HCT116 (cell line): ENCODE results near the gene RNF145. TPM values are rescaled to one million over a fixed set of nuclear protein-coding genes. Genes with fewer than 3 reads are reported as not detected.

Experiments
- ATAC-seq: fragments of 200-7000 bp; cut with Tn5 transposase; 2 replicates; pipeline ENCODE4 v1.9.1; 2020; ENCODE audit warnings: mild to moderate bottlenecking, moderate library complexity
- BruUV-seq: library from RNA; stranded (reverse); fragments of 400-500 nt; replicated peaks from 2 replicates; lab custom pipeline; 2021; lab: Mats Ljungman, UMichigan
- CTCF ChIA-PET: fragments of 300-600 bp; sonication (Branson Sonifier 250); formaldehyde crosslinking; loops from one replicate; lab custom pipeline; 2021; ENCODE audit warnings: antibody characterized with exemption; lab: Charles Lee
- POLR2A ChIA-PET: fragments of 300-600, 350-600 bp; sonication (Branson Sonifier 250); formaldehyde crosslinking; loops from one replicate; lab custom pipeline; 2021; ENCODE audit warnings: antibody characterized with exemption; lab: Charles Lee
- RAD21 ChIA-PET, 2 experiments: fragments of 300-600 bp; sonication (Branson Sonifier 250); formaldehyde crosslinking; loops; one replicate each; lab custom pipeline; 2023; ENCODE audit warnings: low total read pairs in 2 of 2; ENCODE audit not compliant: uncharacterized antibody in 2 of 2, unreplicated experiment in 2 of 2, low non-redundant PET in 1 of 2; lab: Charles Lee
- DNase-seq: peaks from one replicate; pipeline ENCODE4 v3.0.0-alpha.2; 2010; ENCODE audit warnings: low read depth, low spot score
- H2AFZ ChIP-seq: fragments of 200-600 bp; shearing (Covaris generic), sonication (generic); 2 replicates; pipeline ENCODE4 v1.6.1; 2017; ENCODE audit warnings: low read depth, mixed run types, mixed read lengths, antibody characterized with exemption, low read length; ENCODE audit not compliant: poor library complexity, severe bottlenecking
- H3K27ac ChIP-seq: 2 replicates; pipeline ENCODE4 v1.5.1; 2012; ENCODE audit warnings: low read depth, low read length
- H3K27me3 ChIP-seq: fragments of 200-600 bp; sonication (generic); 2 replicates; pipeline ENCODE4 v1.6.1; 2016; ENCODE audit warnings: mixed run types, low read length, mixed read lengths; ENCODE audit not compliant: insufficient read depth
- H3K36me3 ChIP-seq, 2 experiments: fragments of 200-500 bp in 1 of 2; fragments of 200-600 bp in 1 of 2; sonication (Bioruptor generic) in 1 of 2; sonication (generic) in 1 of 2; 2 replicates each; pipeline versions ENCODE4 v1.5.1 to v1.6.1; 2014 to 2016; ENCODE audit warnings: low read length in 2 of 2, inconsistent platforms in 1 of 2, mixed read lengths in 1 of 2, mixed run types in 1 of 2; ENCODE audit not compliant: insufficient read depth in 2 of 2, control insufficient read depth in 1 of 2
- H3K4me1 ChIP-seq, 2 experiments: fragments of 200-600 bp in 1 of 2; sonication (generic) in 1 of 2; 2 replicates each; pipeline versions ENCODE4 v1.5.1 to v1.6.1; 2012 to 2017; ENCODE audit warnings: low read length in 2 of 2, inconsistent platforms in 1 of 2, mild to moderate bottlenecking in 1 of 2, mixed read lengths in 1 of 2, mixed run types in 1 of 2, moderate library complexity in 1 of 2; ENCODE audit not compliant: insufficient read depth in 2 of 2, control insufficient read depth in 1 of 2
- H3K4me2 ChIP-seq: fragments of 200-600 bp; sonication (generic); 2 replicates; pipeline ENCODE4 v1.6.1; 2017; ENCODE audit warnings: mixed run types, low read length, mixed read lengths
- H3K4me3 ChIP-seq, 2 experiments: fragments of 200-600 bp in 1 of 2; sonication (generic) in 1 of 2; replicated peaks in 1 of 2; 2 replicates each; pipeline ENCODE4 v1.5.1; 2011 to 2016; ENCODE audit warnings: low read length in 2 of 2, control low read depth in 1 of 2, low read depth in 1 of 2, mild to moderate bottlenecking in 1 of 2, mixed read lengths in 1 of 2, mixed run types in 1 of 2
- H3K79me2 ChIP-seq: fragments of 200-600 bp; sonication (generic); 2 replicates; pipeline ENCODE4 v1.6.1; 2017; ENCODE audit warnings: mild to moderate bottlenecking, mixed run types, low read length, moderate library complexity, mixed read lengths; ENCODE audit not compliant: insufficient read depth
- H3K9ac ChIP-seq: fragments of 200-600 bp; sonication (generic); 2 replicates; pipeline ENCODE4 v1.6.1; 2016; ENCODE audit warnings: low read length, mixed read lengths
- H3K9me2 ChIP-seq: fragments of 200-600 bp; sonication (generic), shearing (Covaris generic); 2 replicates; pipeline ENCODE4 v1.6.1; 2017; ENCODE audit warnings: mixed run types, mild to moderate bottlenecking, moderate library complexity; ENCODE audit not compliant: insufficient read depth
- H3K9me3 ChIP-seq, 2 experiments: fragments of 200-500 bp in 1 of 2; fragments of 200-600 bp in 1 of 2; sonication (Bioruptor generic) in 1 of 2; sonication (generic) in 1 of 2; 2 replicates each; pipeline ENCODE4 v1.6.1; 2014 to 2017; ENCODE audit warnings: low read length in 2 of 2, mixed read lengths in 2 of 2, inconsistent platforms in 1 of 2, low read depth in 1 of 2, mild to moderate bottlenecking in 1 of 2, mixed run types in 1 of 2, moderate library complexity in 1 of 2; ENCODE audit not compliant: control insufficient read depth in 1 of 2, insufficient read depth in 1 of 2
- H4K20me1 ChIP-seq: fragments of 200-600 bp; sonication (generic), shearing (Covaris generic); 2 replicates; pipeline ENCODE4 v1.6.1; 2017; ENCODE audit warnings: mixed run types, mild to moderate bottlenecking, moderate library complexity; ENCODE audit not compliant: insufficient read depth
- CEBPB ChIP-seq: IDR thresholded peaks from 2 replicates; pipeline ENCODE4 v1.6.1; 2012; ENCODE audit warnings: low read depth
- EZH2 ChIP-seq: fragments of 200-600 bp; sonication (generic); IDR thresholded peaks from 2 replicates; pipeline ENCODE4 v1.6.1; 2017; ENCODE audit warnings: antibody characterized with exemption, mixed run types
- EZH2phosphoT487 ChIP-seq: fragments of 200-600 bp; IDR thresholded peaks from 2 replicates; pipeline ENCODE4 v1.6.1; 2018; ENCODE audit warnings: antibody characterized with exemption, borderline replicate concordance
- FOSL1 ChIP-seq: IDR thresholded peaks from 2 replicates; pipeline ENCODE4 v1.6.1; 2012; ENCODE audit warnings: low read depth
- JUND ChIP-seq: IDR thresholded peaks from 2 replicates; pipeline ENCODE4 v1.6.1; 2012
- POLR2AphosphoS5 ChIP-seq: IDR thresholded peaks from 2 replicates; pipeline ENCODE4 v1.6.1; 2011; ENCODE audit warnings: mild to moderate bottlenecking, low read depth, low read length, moderate library complexity
- SIN3A ChIP-seq: IDR thresholded peaks from 2 replicates; pipeline ENCODE4 v1.6.1; 2012; ENCODE audit warnings: low read depth
- SP1 ChIP-seq: IDR thresholded peaks from 2 replicates; pipeline ENCODE4 v1.6.1; 2012; ENCODE audit warnings: low read depth
- TCF7L2 ChIP-seq: IDR thresholded peaks from 2 replicates; pipeline ENCODE4 v1.7.0; 2011; ENCODE audit warnings: borderline replicate concordance, inconsistent platforms; ENCODE audit not compliant: insufficient read depth, insufficient read length; ENCODE audit errors: extremely low read depth
- YY1 ChIP-seq: IDR thresholded peaks from 2 replicates; pipeline ENCODE4 v1.6.1; 2011; ENCODE audit warnings: low read length, low read depth, moderate library complexity, mild to moderate bottlenecking; ENCODE audit not compliant: insufficient replicate concordance; ENCODE audit errors: extremely low read depth
- ZFX ChIP-seq: fragments of 450-650 bp; IDR thresholded peaks from 2 replicates; pipeline ENCODE4 v1.6.1; 2017
- intact Hi-C: fragments of 100-400 bp; cut with micrococcal nuclease; formaldehyde crosslinking; loops from 2 replicates; pipeline ENCODE4 v1.10.0; 2022
- total RNA-seq: library from RNA; stranded (reverse); gene quantifications from one replicate; pipeline ENCODE4 v1.2.1, GENCODE V29; 2021; ENCODE audit not compliant: unreplicated experiment
- TF ChIP-seq, protein P1 (sequence below): IDR thresholded peaks from 2 replicates; pipeline ENCODE4 v1.6.1; 2012

RNF145 gene
- total RNA-seq, 1 experiment from 2014 or later, result 60.6 TPM

DNA sequence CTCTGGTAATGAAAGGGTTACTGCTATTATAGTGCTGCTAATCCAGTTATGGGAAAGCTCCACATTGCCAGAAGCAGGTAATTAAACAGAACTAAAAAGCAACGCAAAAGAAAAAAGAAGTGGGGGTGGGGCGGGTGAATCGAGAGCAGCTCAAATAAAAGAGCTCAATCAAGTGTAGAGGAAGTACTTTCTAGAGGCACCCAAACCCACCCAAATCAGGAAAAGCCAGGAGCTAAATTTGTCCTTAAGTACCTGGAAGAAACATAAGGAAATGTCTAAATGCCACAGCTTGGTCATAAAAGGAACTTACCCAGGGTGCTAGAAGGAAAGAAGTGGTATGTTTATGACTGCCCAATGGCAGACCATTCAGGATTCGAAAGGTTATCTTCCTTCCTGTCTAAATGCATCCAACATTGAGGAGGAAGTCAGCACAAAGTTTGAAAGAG, 2.4 kb upstream of the RNF145 start:
- Histone ChIP-seq H3K9me2 (no peaks in the 10 kb centered on the region), H3K27me3 (no peaks in the 10 kb centered on the region), H3K9ac (no peak overlapping the region), H3K4me3 (no peak overlapping the region), H2AFZ (no peak overlapping the region), H3K36me3 (no peaks in the 10 kb centered on the region), H3K27ac (no peak overlapping the region), H3K4me2 (no peak overlapping the region), H3K79me2 (peaks cover 22% of the 10 kb centered on the region), H4K20me1 (no peaks in the 10 kb centered on the region), H3K9me3 (no peaks in the 10 kb centered on the region), H3K4me1 (peaks cover 11 to 29% of the 10 kb centered on the region in 2 experiments; a peak in 3 of 4 replicates)
- RAD21 ChIA-PET, result no interaction called here
- BruUV-seq, result no TSS peak
- POLR2A ChIA-PET, result no interaction called here
- intact Hi-C loops, result no loop called here
- TF ChIP-seq, protein P1, sequence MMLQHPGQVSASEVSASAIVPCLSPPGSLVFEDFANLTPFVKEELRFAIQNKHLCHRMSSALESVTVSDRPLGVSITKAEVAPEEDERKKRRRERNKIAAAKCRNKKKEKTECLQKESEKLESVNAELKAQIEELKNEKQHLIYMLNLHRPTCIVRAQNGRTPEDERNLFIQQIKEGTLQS, result no peak
- TF ChIP-seq SP1, result peak; percentile 28; the same call in 1 of the 2 replicates
- CTCF ChIA-PET, result no interaction called here
- DNase-seq (no peak), ATAC-seq (no peak)

DNA sequence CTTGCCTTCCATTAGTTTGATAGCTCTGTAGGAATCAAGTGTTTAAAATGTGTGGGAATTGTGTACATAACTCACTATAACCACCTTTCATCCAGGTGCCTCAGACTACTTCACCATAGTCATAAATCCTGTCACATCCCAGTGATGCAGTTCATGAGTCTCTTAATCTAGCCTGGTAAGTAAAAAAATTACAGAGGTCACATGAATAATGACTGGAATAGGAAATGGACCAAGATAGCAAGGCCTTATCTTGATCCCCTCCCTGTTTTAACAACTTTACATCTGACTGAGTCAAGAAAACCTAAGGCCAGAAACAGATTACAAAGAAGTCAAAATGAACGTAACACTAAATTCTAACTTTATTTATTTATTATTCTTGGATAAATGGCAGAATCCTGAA, 1.5 kb upstream of the RNF145 start:
- H3K9me3 ChIP-seq, result no peaks in the 10 kb centered on the region
- CTCF ChIA-PET, result no interaction called here
- no peaks in the 10 kb centered on the region for H3K9me2 ChIP-seq
- peak overlapping the region; percentile 85 for H2AFZ ChIP-seq
- TF ChIP-seq POLR2AphosphoS5 (no peak), JUND (no peak), SIN3A (no peak), ZFX (no peak), EZH2 (no peak), FOSL1 (no peak), YY1 (no peak), CEBPB (no peak), TCF7L2 (no peak), EZH2phosphoT487 (no peak)
- no peak overlapping the region for H3K4me2 ChIP-seq
- RAD21 ChIA-PET, result no interaction called here
- intact Hi-C loops, result no loop called here
- peaks cover 14 to 35% of the 10 kb centered on the region in 2 experiments; a peak in 3 of 4 replicates for H3K4me1 ChIP-seq
- BruUV-seq, result no TSS peak
- peaks cover 31% of the 10 kb centered on the region for H3K79me2 ChIP-seq
- no peaks in the 10 kb centered on the region for H3K27me3 ChIP-seq
- no peaks in the 10 kb centered on the region for H4K20me1 ChIP-seq
- H3K4me3 ChIP-seq, result no peak overlapping the region
- POLR2A ChIA-PET, result no interaction called here
- H3K27ac ChIP-seq, result no peak overlapping the region
- no peak overlapping the region for H3K9ac ChIP-seq
- ATAC-seq (no peak), DNase-seq (no peak)
- H3K36me3 ChIP-seq, result no peaks in the 10 kb centered on the region
